Measurements from ENCODE around the gene ALKBH7.
"Not testable (repeated sequence)": the region's sequence is repeated elsewhere in the genome, so short reads cannot be mapped to it uniquely, and the experiment has no call there.

Gene ALKBH7, protein sequence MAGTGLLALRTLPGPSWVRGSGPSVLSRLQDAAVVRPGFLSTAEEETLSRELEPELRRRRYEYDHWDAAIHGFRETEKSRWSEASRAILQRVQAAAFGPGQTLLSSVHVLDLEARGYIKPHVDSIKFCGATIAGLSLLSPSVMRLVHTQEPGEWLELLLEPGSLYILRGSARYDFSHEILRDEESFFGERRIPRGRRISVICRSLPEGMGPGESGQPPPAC

DNA sequence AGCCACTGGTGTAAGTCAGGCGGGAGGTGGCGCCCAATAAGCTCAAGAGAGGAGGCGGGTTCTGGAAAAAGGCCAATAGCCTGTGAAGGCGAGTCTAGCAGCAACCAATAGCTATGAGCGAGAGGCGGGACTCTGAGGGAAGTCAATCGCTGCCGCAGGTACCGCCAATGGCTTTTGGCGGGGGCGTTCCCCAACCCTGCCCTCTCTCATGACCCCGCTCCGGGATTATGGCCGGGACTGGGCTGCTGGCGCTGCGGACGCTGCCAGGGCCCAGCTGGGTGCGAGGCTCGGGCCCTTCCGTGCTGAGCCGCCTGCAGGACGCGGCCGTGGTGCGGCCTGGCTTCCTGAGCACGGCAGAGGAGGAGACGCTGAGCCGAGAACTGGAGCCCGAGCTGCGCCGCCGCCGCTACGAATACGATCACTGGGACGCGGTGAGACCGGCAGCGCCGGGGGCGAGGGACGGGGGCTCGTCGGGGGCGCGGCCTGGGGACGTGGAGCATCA is at the start of gene ALKBH7:
TSS of gene ALKBH7 (plus strand) at position 201 of the 502 bp plus-strand sequence. CDS start at position 228, 27 bp downstream.
- peak; percentile 98 for DNase-seq

DNA sequence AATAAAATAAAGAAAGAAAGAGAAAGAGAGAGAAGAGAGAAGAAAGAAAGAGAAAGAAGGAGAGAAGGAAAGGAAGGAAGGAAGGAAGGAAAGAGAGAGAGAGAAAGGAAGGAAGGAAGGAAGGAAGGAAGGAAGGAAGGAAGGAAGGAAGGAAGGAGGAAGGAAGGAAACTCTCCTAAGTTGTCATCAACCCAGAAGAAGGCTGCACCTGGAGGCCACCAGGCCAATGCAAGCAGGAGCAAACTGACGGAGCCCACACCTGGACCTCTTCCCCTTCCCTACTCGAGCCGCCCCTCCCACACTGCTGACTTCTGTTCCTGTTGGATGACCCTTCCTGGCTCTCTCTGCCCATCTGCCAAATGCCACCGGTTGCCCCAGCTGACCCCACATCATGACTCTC is 47.8 kb upstream of the ALKBH7 start:
- no peak for DNase-seq

GRCh38 chr19:6325614-6326013 is 47.0 kb upstream of the ALKBH7 start:
- DNase-seq: no peak

- no peak for DNase-seq
Observed at GRCh38 chr19:6326815-6327214, 45.8 kb upstream of the ALKBH7 start.

- no peak for DNase-seq
Observed at GRCh38 chr19:6333439-6333838, 39.2 kb upstream of the ALKBH7 start, which contains the start of gene ACER1. TSS of gene ACER1 (minus strand) at chr19:6333612. CDS start at chr19:6333551, 61 bp downstream.

DNA sequence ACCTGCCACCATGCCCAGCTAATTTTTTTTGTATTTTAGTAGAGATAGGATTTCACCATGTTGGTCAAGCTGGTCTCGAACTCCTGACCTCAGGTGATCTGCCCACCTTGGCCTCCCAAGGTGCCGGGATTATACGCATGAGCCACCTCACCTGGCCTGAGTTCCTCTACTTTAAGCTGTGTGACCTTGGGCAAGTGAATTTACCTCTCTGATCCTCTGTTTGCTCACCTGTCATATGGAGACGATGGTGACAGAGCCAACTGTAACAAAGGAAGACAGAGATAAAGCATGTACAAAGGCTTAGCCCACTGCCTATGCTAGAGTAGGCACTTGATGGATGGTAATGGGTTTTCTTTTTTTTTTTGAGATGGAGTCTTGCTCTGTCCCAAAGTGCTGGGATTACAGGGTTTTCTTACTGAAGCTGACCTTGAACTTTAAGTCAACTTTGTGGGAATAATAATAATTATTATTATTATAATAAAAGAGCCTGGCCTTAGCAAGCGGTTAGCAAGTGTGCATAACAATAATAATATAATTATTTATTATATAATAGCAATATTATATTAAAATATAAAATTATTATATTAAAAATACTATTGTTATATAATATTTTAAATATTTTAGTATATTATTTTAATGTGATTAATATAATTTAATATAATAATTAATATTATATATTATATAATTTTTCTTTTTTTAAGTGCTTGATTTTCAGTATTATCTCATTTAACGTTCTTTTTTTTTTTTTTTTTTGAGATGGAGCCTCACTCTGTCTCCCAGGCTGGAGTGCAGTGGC is 37.9 kb upstream of the ALKBH7 start:
- no peak for DNase-seq

DNA sequence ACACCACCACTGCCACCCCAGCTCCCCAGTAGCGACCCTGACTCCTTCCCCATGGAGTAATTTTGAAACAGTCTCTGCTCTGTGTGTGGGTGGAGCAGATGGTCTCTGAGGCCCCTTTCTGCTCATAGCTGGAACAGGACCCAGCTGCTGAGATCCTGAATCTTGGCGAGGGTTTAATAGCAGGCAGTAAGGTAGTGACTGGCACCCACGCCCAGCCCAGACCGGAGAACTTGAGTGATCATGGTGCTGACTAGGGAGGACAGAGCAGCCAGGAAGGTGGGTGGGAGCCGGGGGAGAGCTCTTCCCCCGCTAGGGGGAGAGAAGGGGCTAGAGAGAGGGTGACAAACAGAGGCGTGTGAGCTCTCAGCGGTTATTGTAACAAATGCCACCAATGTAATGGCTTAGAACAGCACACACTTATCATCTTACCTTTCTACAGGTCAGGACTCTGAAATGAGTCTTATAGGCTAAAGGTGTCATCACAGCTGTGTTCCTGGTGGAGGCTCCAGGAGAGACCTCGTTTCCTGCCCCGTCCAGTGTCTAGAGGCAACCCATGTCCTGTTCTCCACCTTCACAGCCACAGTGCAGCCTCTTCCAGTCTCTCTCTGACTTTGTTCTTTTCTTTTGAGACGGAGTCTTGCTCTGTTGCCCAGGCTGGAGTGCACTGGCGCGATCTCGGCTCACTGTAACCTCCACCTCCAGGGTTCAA is 31.9 kb upstream of the ALKBH7 start:
- no peak for DNase-seq

- no peak for DNase-seq
Observed at GRCh38 chr19:6343462-6343861, 29.1 kb upstream of the ALKBH7 start.

GRCh38 chr19:6349271-6349670 is 23.3 kb upstream of the ALKBH7 start:
- DNase-seq: not testable (repeated sequence)

DNA sequence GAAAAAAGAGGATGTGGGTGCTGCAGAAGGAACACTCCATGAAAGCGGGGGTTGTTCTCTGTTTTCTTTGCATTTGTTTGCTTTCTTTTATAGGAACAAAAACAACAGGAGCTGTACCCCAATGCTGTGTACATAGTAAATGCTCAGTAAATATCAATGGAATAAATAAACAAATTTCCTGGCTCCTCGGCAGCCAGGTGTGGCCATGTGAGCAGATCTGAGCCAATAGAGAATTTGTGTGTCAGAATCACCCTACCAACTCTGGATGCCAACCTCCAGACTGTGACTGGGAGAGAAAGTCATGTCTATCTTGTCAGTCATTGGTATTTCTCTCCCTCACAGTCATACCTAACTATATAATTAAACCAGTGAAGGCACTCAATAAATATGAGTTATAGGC is 21.9 kb upstream of the ALKBH7 start:
- no peak for DNase-seq

GRCh38 chr19:6352381-6353165 is 20.0 kb upstream of the ALKBH7 start:
- DNase-seq: no peak

DNA sequence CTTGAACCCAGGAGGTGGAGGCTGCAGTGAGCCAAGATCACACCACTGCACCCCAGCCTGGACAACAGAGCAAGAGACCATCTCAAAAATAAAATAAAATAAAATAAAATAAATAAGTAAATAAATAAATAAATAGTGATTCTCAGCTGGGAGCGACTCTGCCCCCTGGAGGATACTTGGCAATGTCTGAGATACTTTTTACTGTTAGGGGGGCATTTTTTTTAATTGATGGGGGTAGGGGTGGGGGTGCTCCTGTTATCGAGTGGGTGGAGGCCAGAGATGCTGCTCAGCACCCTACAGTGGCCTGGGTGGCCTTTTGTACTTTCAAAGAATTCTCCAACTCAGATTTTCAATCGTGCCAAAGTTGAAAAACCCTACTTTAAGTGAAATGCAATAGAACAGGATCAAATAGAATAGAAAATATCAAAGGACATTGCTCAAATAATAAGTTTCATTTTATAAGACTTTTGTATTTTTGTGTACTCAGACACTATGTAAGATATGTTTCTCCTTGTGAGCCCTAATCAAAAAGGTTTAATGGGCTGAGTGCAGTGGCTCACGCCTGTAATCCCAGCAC is 18.4 kb upstream of the ALKBH7 start:
- no peak for DNase-seq

DNA sequence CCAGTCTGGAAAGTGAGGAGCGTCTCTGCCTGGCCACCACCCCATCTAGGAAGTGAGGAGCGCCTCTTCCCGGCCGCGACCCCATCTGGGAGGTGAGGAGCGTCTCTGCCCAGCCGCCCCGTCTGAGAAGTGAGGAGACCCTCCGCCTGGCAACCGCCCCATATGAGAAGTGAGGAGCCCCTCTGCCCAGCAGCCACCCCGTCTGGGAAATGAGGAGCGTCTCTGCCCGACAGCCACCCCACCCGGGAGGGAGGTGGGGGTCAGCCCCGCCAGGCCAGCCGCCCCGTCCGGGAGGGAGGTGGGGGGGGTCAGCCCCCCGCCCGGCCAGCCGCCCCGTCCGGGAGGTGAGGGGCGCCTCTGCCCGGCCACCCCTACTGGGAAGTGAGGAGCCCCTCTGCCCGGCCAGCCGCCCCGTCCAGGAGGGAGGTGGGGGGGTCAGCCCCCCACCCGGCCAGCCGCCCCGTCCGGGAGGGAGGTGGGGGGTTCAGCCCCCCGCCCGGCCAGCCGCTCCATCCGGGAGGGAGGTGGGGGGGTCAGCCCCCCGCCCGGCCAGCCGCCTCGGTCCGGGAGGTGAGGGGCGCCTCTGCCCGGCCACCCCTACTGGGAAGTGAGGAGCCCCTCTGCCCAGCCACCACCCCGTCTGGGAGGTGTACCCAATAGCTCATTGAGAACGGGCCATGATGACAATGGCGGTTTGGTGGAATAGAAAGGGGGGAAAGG is 17.1 kb upstream of the ALKBH7 start:
- not testable (repeated sequence) for DNase-seq

DNA sequence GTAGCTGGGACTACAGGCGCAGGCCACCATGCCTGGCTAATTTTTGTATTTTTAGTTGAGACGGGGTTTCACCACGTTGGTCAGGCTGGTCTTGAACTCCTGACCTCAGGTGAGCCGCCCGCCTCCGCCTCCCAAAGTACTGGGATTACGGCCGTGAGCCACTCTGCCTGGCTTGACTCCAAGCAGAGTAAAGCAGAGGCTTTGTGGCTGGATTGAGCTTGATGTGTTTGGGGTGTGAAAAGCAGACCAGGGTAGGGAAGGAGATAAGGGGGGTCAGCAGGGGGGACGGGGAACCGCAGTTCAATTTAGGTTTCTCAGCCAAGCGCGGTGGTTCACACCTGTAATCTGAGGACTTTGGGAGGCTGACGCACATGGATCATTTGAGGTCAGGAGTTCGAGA is 15.4 kb upstream of the ALKBH7 start:
- DNase-seq: no peak

- no peak for DNase-seq
Observed at GRCh38 chr19:6358003-6358402, 14.6 kb upstream of the ALKBH7 start.

- no peak for DNase-seq
Observed at GRCh38 chr19:6359568-6360341, 12.8 kb upstream of the ALKBH7 start.

GRCh38 chr19:6360445-6360844 is 12.1 kb upstream of the ALKBH7 start:
- not testable (repeated sequence) for DNase-seq

- DNase-seq: not testable (repeated sequence)
Observed at GRCh38 chr19:6360857-6361216, 11.8 kb upstream of the ALKBH7 start.

GRCh38 chr19:6362027-6362350 is 10.6 kb upstream of the ALKBH7 start:
- DNase-seq: no peak

DNA sequence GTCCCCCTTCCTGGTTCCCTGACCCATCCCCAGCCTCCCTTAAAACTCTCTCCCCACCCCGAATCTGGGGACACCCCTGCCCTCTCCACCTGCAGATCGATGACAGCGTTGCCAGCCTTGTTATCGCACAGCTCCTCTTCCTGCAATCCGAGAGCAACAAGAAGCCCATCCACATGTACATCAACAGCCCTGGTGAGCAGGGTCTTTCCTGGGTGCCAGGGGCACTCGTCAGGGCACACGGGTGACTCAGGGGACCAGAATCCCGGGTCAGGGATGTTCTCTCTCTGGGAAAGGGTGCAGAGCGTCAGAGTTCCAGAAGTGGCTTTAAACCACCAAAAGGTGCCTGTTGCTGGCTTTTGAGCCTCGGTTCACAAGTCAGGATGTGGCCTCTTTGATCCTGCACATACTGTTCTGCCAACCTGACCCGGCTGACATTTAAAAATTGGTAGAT is 10.2 kb upstream of the ALKBH7 start:
- no peak for DNase-seq

GRCh38 chr19:6364353-6364752 is 8.2 kb upstream of the ALKBH7 start:
- no peak for DNase-seq
